Measurements from ENCODE around the gene SNRPA1. TPM values are rescaled to one million over a fixed set of nuclear protein-coding genes. Genes with fewer than 3 reads are reported as not detected.

Gene SNRPA1
- total and polyA plus RNA-seq, 9 of the 15 experiments (the other 6 are each of a cell fraction or from before 2014, with no cell fraction given): 62.7 to 245 (median 189) TPM

- TF ChIP-seq KAT8 (IDR thresholded peaks at IDR 0.05; ENCODE audit: low read depth): no peak
- TF ChIP-seq ZBTB1 (CRISPR knock-in tag; IDR thresholded peaks at IDR 0.05; ENCODE audit: borderline replicate concordance, low read depth): peak; percentile 82; the same call in 1 of the 2 replicates
- TF ChIP-seq NR2C2 (CRISPR knock-in tag; IDR thresholded peaks at IDR 0.05): no peak
- TF ChIP-seq NR2C2 (tag; IDR thresholded peaks at IDR 0.05): peak; percentile 33
- TF ChIP-seq, protein P1, sequence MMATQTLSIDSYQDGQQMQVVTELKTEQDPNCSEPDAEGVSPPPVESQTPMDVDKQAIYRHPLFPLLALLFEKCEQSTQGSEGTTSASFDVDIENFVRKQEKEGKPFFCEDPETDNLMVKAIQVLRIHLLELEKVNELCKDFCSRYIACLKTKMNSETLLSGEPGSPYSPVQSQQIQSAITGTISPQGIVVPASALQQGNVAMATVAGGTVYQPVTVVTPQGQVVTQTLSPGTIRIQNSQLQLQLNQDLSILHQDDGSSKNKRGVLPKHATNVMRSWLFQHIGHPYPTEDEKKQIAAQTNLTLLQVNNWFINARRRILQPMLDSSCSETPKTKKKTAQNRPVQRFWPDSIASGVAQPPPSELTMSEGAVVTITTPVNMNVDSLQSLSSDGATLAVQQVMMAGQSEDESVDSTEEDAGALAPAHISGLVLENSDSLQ (IDR thresholded peaks at IDR 0.05): peak; percentile 57
- no peak for TF ChIP-seq MYC (IDR thresholded peaks at IDR 0.05; ENCODE audit: low read depth, low read length)
- 0 out of 2 replicates have a peak, but pooled peaks have one; percentile 41 for TF ChIP-seq MYC (CRISPR knock-in tag; IDR thresholded peaks at IDR 0.05; ENCODE audit: borderline replicate concordance, low read depth)
- TF ChIP-seq EP300 (IDR thresholded peaks at IDR 0.05; ENCODE audit: low read length): no peak
- peak; percentile 66 to 87; a peak in 2 of 4 replicates for TF ChIP-seq UBTF (IDR thresholded peaks at IDR 0.05; ENCODE audit: borderline replicate concordance in 1 of 2, low read depth in 2 of 2, low read length in 2 of 2)
Observed at GRCh38 chr15:101295607-101296161, 636 bp upstream of the SNRPA1 start (continued).

All from K562 (cell line).